GM19035 (cell line): ENCODE results near the gene NR2F1-AS1.
A peak's percentile ranks its signal among the peaks of the same experiment; 100 is the strongest.

Experiments
- ATAC-seq: cut with Tn5 transposase; IDR thresholded peaks from one replicate; pipeline ENCODE4 v1.9.1; 2021; ENCODE audit not compliant: unreplicated experiment

NR2F1-AS1 gene

DNA sequence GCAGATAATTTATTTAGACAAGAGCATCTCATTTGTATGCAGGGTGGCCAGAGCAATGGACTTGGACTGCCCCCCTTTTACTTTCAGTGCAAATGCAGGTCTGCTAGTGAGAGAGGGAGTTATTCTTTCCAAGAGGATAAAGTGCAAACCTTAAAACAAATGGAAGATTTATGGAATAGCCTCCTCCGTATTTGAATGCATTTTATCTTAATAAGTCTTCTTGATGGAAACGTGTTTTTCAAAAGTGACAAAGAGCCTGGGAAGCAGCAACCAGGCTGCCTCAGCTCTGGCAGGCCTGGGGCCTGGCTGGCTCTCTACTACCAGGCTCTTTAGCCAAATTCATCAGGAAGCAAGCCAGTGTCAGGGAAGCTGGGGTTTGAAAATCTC is 8.8 kb upstream of the NR2F1-AS1 start:
- no peak for ATAC-seq

- ATAC-seq, result no peak
Observed at GRCh38 chr5:93589152-93589828, 8.3 kb upstream of the NR2F1-AS1 start.

- ATAC-seq, result no peak
Observed at GRCh38 chr5:93588352-93589151, 7.5 kb upstream of the NR2F1-AS1 start.

DNA sequence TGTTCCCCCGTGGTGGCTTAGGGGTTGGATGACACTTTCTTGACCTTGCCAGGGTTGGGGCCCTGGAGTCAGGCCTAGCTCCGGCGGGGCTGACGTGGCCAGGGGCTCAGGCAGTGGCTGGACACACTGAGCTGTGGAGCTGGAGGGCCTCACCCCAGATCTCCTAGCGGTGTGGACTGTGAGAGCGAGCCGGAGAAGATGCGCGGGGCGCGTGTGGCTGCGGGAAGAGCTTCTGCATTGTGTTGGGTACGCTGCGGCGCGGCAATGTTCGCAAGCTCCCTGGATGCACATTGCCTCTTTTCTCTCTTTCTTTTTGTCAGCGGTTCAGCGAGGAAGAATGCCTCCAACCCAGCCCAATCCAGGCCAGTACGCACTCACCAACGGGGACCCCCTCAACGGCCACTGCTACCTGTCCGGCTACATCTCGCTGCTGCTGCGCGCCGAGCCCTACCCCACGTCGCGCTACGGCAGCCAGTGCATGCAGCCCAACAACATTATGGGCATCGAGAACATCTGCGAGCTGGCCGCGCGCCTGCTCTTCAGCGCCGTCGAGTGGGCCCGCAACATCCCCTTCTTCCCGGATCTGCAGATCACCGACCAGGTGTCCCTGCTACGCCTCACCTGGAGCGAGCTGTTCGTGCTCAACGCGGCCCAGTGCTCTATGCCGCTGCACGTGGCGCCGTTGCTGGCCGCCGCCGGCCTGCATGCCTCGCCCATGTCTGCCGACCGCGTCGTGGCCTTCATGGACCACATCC is 6.8 kb upstream of the NR2F1-AS1 start:
- no peak for ATAC-seq

- ATAC-seq, result no peak
Observed at GRCh38 chr5:93586736-93587596, 5.9 kb upstream of the NR2F1-AS1 start.

DNA sequence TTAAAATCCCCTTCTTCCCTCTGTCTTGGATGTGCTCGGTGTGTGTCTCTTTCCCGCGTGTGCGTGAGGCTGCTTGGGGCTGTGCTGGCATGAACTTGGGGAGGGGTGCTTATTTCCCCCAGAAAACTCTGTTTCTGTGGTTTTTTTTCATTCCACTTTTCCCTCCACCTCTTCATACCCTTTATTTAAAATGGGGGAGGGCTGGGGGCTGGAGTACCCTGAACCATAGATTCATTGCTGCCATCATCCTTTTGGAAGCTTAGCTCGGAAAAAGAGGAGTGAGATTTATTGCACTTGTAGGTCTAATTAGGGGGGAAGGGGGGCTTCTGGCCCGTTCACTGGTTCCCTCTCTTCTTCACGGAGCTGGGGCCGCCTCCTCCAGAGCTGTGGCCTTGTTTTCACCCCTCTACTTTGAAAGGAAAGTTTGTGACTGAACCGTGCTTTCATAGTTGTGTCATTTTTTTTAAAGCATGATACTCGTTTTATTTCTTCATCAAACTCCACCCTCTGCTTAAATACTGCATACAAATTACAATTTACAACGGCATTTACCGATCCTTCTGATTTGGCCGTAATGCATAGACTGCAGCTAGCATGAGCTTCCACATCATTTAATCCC is 4.9 kb upstream of the NR2F1-AS1 start:
- ATAC-seq, result no peak

DNA sequence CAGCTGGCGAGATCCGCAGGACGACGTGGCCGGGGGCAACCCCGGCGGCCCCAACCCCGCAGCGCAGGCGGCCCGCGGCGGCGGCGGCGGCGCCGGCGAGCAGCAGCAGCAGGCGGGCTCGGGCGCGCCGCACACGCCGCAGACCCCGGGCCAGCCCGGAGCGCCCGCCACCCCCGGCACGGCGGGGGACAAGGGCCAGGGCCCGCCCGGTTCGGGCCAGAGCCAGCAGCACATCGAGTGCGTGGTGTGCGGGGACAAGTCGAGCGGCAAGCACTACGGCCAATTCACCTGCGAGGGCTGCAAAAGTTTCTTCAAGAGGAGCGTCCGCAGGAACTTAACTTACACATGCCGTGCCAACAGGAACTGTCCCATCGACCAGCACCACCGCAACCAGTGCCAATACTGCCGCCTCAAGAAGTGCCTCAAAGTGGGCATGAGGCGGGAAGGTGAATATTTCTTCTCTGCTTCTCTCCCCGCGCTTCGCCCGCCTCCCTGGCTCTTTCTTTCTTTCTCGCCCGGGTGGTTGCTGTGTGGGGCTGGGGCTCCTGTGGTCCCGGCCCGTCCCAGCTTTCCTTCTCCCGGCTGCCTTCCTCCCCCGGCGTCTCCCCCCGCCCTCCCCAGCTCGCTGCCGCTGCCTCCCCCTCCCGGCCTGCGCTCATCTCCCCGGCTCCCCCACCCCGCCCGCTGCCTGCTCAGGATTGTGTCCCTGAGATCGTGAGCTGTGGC is 4.2 kb upstream of the NR2F1-AS1 start:
- no peak for ATAC-seq

DNA sequence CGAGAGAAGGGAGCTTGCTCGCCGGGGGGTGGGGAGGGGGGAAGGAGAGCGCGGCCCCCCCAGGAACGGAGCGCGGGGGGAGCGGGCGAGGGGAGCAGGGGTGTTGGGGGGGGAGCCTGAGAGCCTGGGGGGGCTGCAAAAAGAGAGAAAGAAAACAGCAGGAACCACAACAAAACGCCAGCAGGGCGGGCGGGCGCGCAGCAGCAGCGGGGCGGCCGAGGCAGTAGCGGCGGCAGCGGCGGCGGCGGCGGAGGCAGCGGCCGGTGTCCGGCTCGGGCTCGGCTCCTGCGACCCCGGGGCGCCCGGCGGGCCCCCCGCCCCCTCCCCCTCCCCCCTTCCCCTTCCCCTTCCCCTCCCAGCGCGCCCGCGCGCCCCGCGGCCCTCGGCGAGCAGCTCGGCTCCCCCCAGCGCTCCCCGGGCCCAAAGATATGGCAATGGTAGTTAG is 3.6 kb upstream of the NR2F1-AS1 start:
- ATAC-seq, result no peak

DNA sequence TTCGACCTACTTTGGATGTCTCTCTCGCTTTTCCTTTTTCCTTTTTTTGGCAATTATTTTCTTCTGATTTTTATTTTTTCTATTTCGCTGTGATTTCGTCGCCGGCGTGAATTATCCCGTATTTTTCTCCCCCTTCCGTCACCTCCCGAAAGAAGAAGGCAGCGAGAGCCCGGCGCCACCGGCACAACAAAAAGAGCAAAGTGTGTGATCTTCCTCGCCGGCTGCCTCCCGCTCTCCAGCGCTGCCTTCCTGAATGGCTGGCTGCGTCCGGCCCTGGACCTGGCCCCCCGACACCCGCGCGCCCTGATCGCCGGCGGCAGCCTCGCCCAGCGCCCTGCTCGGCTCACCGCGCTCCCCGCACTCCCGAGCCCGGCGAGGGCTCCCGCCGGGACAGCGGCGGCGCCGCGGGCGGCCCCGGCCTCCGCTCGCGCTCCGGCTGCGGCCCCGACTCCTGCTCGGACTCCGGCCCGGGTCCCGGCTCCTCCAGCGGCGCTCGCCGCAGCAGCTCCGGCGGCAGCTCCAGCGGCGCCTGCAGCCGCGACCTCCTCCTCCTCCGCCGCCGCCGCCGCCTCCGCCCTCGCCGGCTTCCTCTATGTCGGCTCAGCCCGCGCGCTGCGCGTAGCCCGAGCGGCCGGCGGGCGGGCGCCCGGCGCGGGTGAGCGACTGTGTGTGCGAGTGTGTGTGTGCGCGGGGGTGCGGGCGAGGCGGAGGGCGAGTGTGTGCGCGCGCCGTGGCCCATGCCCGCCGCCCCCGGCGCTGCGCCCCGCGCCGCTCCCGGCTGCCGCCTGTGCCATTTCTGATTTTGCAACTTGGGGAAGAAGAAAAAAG is 3.0 kb upstream of the NR2F1-AS1 start:
- peak; percentile 45 for ATAC-seq

DNA sequence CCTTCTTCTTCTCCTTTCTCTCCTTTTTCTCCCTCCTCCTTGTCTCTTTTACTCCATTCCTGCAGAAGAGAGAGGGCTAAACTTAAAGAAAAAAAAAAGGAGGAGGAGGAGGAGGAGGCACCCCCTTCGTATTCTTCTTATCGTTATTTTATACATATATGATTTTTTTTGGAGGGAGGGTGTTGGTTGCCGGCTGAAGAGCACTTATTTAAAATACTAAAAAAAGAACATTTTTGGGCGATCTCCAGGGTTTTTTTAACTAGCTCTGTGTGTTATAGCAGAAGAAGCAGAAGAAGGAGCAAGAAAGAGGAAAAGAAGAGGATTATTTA is 2.4 kb upstream of the NR2F1-AS1 start:
- no peak for ATAC-seq

DNA sequence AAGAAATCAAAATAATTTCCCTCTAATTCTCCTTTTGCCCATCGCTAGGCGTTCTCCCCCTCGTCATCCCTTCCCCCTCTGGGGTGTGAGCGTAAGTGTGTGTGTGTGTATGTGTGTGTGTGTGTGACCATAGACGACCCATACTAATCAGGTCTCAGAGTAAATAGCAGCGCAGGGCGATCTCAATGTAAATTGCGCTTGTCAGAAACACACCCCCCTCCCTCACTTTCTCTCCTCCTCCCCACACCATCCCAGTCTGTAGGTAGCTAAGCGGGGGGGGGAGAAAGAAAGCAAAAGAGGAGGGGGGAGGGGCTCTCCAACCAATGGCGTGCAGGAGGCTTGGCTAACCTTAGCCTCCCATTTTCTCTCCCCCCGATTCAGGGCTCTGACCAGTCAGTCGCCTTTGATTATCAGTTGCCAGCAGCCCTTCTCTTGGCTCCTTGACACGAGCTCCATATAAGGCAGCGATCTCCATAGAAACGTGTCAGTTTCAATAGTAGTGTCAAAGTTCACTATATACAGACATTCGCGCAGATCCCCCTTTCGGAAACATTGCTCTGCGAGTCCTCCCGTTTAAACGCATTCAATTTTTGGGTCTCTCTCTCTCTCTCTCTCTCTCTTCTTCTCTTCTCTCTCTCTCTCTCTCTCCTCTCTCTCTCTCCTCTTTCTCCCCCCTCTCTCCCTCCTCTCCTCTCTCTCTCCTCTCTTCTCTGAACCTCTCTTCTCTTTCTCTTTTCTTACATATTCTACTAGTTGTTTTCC is 1.8 kb upstream of the NR2F1-AS1 start, which contains the start of gene NR2F1:
Gene NR2F1 (plus strand): TSS at position 546 of the 762 bp plus-strand sequence. CDS start 1,802 bp downstream, outside the sequence.
- no peak for ATAC-seq

DNA sequence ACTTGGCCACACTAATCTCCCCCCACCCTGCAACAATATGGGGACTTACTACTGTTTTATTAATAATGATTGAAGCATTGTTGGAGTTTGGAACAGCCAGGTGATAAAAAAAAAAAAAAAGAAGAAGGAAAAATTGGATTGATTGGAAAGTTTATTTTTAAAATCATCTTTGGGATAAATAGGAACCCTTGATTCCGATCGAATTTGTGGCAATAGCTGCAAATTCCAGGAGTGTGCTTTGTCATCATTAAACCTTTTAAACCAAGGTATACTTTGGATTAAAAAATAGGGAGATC is 1.1 kb upstream of the NR2F1-AS1 start:
- ATAC-seq, result no peak

DNA sequence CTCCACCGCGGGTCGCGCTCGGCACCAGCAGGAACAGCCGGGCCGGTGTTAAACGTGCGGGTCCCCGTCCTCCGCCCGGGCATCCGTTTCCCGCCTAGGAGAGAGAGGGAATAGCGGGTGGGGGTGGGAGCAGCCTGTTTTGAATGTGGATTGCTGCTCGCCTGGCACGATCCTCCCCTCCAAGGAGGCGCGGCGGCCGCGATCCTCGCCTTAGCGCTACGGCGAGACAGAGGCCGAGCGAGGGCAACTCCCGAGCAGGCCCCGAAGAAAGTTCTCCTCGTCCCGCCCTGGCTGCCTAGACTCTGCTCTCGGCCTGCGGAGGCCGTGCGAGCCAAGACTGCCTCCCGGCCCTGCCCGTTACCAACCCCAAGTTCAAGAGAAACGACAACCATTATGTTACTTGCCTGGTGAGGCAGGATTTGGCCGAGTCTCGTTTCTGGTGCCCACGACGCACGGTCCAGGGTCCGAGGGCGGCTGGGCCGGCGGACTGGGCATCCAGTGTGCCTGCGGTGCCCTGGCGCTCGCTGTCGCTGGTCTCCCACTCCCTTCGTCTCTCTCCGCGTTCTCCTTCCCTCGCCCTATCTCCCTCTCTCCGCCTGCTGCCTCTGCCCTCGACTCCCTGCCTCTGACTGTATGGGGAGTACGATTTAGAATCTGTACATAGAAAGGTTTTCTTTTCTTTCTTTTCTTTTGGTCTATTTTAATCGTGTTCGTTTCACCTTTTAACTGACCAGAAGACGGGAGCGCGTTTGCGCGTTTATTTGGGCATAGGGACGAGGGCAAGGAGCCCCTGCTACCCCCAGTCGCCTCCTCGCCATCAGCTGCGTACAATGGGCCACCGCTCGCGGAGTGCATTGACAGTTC is 724 bp downstream of the NR2F1-AS1 start:
- ATAC-seq, result no peak

DNA sequence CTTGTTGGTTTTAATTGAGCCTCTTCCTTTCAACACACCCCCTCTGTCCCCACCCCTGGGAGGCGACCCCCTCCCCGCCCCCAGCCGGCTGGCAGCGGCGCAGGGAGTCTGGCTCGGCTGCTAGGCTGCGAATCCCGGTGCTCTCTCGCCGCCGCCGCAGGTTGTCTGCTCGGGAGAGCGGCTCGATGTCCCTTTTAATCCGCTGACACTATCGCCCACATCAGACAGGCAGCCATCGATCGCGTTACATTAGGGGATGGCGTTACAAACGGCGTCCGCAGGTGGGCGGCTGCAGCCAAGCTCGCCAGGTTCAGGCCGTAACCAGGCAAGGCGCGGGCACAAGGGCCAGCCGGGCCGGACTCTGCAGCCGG is 1.3 kb downstream of the NR2F1-AS1 start:
- no peak for ATAC-seq

- no peak for ATAC-seq
Observed at GRCh38 chr5:93578813-93579691, 2.0 kb downstream of the NR2F1-AS1 start.
